HG03060 (cell line): ENCODE measurements around the gene RNF168.
"Not testable (repeated sequence)": the region's sequence is repeated elsewhere in the genome, so short reads cannot be mapped to it uniquely, and the experiment has no call there.

Experiments
- ATAC-seq: cut with Tn5 transposase; IDR thresholded peaks from one replicate; pipeline ENCODE4 v1.9.1; 2021; ENCODE audit warnings: low read depth, moderate number of reproducible peaks; ENCODE audit not compliant: unreplicated experiment

RNF168 gene

GRCh38 chr3:196517162-196517800, 13.7 kb upstream of the RNF168 start:
- no peak for ATAC-seq

GRCh38 chr3:196514913-196515621, 11.5 kb upstream of the RNF168 start, which contains the start of gene SMCO1:
TSS of gene SMCO1 (minus strand) at chr3:196515346. CDS start at chr3:196515209, 137 bp downstream.
- ATAC-seq = no peak

- no peak for ATAC-seq
These were observed 10.8 kb upstream of the RNF168 start for GRCh38 chr3:196514350-196514716.

GRCh38 chr3:196513697-196514349, 10.3 kb upstream of the RNF168 start:
- no peak for ATAC-seq

- not testable (repeated sequence) for ATAC-seq
These were observed 8.3 kb upstream of the RNF168 start for GRCh38 chr3:196511646-196512425.

GRCh38 chr3:196511108-196511507, 7.5 kb upstream of the RNF168 start:
- ATAC-seq = not testable (repeated sequence)

- ATAC-seq = no peak
These were observed 3.1 kb upstream of the RNF168 start for GRCh38 chr3:196506687-196507086.

- no peak for ATAC-seq
These were observed 988 bp upstream of the RNF168 start for GRCh38 chr3:196504556-196504955.

GRCh38 chr3:196504077-196504398, 470 bp upstream of the RNF168 start:
- not testable (repeated sequence) for ATAC-seq

- ATAC-seq = no peak
These were observed 783 bp downstream of the RNF168 start for GRCh38 chr3:196502775-196503195.

- ATAC-seq = no peak
These were observed 2.1 kb downstream of the RNF168 start for GRCh38 chr3:196501316-196502044.

- no peak for ATAC-seq
These were observed 3.6 kb downstream of the RNF168 start for GRCh38 chr3:196499807-196500524.

GRCh38 chr3:196499061-196499460, 4.5 kb downstream of the RNF168 start:
- no peak for ATAC-seq

- ATAC-seq = no peak
These were observed 5.3 kb downstream of the RNF168 start for GRCh38 chr3:196498297-196498696.

GRCh38 chr3:196496183-196496582, 7.4 kb downstream of the RNF168 start:
- ATAC-seq = no peak

- no peak for ATAC-seq
These were observed 10.3 kb downstream of the RNF168 start for GRCh38 chr3:196493292-196493691.

- ATAC-seq = no peak
These were observed 11.5 kb downstream of the RNF168 start for GRCh38 chr3:196492080-196492479.

GRCh38 chr3:196489747-196490146, 13.8 kb downstream of the RNF168 start:
- no peak for ATAC-seq

- no peak for ATAC-seq
These were observed 17.3 kb downstream of the RNF168 start for GRCh38 chr3:196486263-196486662.

GRCh38 chr3:196477678-196478077, 25.9 kb downstream of the RNF168 start:
- ATAC-seq = no peak
